Measurements from ENCODE around the gene SMIM38. TPM values are rescaled to one million over a fixed set of nuclear protein-coding genes. Genes with fewer than 3 reads are reported as not detected.

The SMIM38 gene
- total RNA-seq, 1 donor from 2014 or later: 0.65 TPM

DNA sequence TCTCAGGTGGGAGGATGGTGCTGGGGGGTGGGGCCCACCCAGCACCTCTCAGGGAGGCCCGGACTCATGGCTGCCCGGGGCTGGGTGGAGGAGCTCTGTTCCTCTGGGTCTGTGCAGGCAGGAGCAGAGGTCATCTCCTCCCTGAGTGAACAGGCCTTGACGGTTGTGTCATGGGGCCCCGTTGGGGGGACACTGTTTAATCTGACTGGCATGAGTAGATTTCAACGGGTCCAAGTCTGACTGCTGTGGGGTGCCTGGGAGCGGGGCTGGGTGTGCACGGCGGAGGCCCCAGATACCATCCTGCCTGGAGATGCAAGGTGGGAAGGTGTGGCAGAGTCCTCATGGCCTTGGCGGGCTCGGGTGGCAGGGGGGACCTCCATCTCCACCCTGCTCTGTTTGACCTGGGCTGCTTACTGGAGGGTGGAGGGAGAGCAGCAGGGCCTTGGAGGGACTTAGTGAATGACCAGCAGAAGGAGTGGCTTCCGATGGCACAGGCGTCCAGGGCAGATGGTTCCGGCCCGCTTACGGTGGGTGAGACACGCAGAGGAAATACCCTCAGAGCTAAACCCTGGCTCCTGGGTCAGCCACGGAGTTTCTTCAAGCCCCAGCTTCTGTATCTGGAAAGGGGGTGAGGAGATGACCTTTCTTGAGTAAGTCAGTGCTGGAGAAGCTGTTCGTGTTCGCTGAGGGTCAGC, 48.7 kb downstream of the SMIM38 start:
- Mint-ChIP-seq H3K4me3 (ENCODE audit: low read depth) (no peak overlapping the region), H3K27ac (no peak overlapping the region), H3K4me1 (ENCODE audit: low read depth) (peaks cover 10% of the 10 kb centered on the region), H3K27me3 (peaks cover 19% of the 10 kb centered on the region), H3K36me3 (ENCODE audit: insufficient read depth) (peaks cover 3% of the 10 kb centered on the region), H3K9me3 (ENCODE audit: low read depth) (peaks cover 5% of the 10 kb centered on the region)
- TF ChIP-seq, protein P1, sequence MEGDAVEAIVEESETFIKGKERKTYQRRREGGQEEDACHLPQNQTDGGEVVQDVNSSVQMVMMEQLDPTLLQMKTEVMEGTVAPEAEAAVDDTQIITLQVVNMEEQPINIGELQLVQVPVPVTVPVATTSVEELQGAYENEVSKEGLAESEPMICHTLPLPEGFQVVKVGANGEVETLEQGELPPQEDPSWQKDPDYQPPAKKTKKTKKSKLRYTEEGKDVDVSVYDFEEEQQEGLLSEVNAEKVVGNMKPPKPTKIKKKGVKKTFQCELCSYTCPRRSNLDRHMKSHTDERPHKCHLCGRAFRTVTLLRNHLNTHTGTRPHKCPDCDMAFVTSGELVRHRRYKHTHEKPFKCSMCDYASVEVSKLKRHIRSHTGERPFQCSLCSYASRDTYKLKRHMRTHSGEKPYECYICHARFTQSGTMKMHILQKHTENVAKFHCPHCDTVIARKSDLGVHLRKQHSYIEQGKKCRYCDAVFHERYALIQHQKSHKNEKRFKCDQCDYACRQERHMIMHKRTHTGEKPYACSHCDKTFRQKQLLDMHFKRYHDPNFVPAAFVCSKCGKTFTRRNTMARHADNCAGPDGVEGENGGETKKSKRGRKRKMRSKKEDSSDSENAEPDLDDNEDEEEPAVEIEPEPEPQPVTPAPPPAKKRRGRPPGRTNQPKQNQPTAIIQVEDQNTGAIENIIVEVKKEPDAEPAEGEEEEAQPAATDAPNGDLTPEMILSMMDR (IDR thresholded peaks at IDR 0.05; ENCODE audit: unreplicated experiment): no peak
- no peak for DNase-seq (ENCODE audit: low spot score, unreplicated experiment)

DNA sequence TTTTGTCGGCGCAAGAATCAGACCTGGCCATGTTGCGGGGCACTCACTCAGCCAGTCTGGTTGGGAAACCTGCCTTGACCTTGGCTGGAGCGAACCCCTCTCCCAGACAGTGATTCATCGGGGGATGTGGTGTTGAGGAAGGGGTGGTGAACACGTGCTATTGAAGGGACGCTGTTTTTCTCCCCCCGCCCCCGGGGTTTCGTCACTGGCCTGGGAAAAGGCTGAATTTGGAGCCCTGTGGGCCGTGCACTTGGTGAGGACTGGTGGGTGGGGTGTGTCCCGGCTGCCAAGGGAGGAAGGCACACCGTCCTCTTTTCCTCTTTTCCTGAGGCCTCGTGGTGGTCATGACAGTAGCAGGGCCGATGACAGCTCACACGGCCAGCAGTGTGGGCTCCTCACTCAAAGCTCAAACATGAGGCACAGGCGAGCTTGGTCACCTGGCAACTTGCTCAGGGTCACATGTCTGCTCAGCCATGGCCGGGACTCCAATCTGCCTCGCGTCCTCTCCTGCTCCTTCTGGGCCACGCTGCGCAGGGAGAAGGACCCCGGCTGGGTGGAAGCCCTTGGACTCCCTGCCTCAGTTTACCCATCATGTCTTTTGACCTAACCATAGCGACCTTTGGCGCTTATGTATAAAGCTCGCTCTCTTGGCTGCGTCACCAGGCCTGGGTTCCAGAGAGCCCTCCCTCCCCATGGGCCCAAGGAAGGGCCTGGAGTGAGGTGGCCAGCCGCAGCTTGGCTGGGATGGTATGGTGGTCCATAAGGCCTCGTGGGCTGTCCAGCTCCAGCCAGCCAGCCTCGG, 49.4 kb downstream of the SMIM38 start:
- Mint-ChIP-seq H3K36me3 (ENCODE audit: insufficient read depth) (peaks cover 3% of the 10 kb centered on the region), H3K4me1 (ENCODE audit: low read depth) (peaks cover 6% of the 10 kb centered on the region), H3K27ac (no peak overlapping the region), H3K9me3 (ENCODE audit: low read depth) (peaks cover 5% of the 10 kb centered on the region), H3K4me3 (ENCODE audit: low read depth) (no peak overlapping the region), H3K27me3 (peaks cover 13% of the 10 kb centered on the region)
- DNase-seq (ENCODE audit: low spot score, unreplicated experiment): no peak
- TF ChIP-seq, protein P1 (IDR thresholded peaks at IDR 0.05; ENCODE audit: unreplicated experiment): no peak

Other genes starting within 250 kb of the SMIM38 start
- not detected in 2 replicates for gene MRGPRD, start 174.9 kb upstream of the SMIM38 start, total RNA-seq
- 0.24 and 0.41 TPM in 2 replicates for gene MRGPRF, start 142.7 kb upstream of the SMIM38 start, total RNA-seq
- gene TPCN2, start 107.0 kb upstream of the SMIM38 start, total RNA-seq: 19.7 and 20.9 TPM in 2 replicates
- 0.14 TPM in 1 of 2 replicates, not detected in the other for gene MYEOV, start 138.2 kb downstream of the SMIM38 start, total RNA-seq

All from progenitor cell of endocrine pancreas (in vitro differentiated cells).